ENCODE data around the gene SPTLC2.

SPTLC2 gene

DNA sequence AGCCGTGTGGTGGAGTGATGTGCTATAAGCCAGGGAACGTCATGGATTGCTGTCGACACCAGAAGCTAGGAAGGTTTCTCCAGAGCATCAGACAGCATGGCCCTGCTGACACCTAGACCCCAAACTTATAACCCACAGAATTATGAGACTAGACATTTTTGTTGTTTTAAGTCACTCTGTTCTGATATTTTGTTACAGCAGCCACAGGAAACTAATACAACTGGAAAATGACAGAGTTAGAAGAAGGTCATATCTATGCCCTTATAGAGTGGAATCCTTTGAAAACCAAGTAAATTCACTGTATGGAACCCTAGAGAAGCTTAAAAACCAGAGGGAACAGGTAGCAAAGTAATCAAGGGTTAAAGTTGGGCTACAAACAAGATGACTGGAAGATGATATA, 42.5 kb downstream of the SPTLC2 start:
- Histone ChIP-seq H3K27me3 (replicated peaks in 2 of 5; ENCODE audit: control insufficient read depth in 4 of 5, insufficient read depth in 5 of 5, low read length in 4 of 5) (no peaks in the 10 kb centered on the region), H3K27ac (ENCODE audit: insufficient read depth in 1 of 2, low read depth in 1 of 2, low read length in 2 of 2, poor library complexity in 1 of 2, severe bottlenecking in 2 of 2) (no peak overlapping the region), H3K36me3 (ENCODE audit: control insufficient read depth in 4 of 4, insufficient read depth in 4 of 4, low read length in 3 of 4) (peaks cover 35 to 58% (median 46%) of the 10 kb centered on the region in 4 experiments), H3K4me1 (ENCODE audit: control extremely low read depth in 1 of 4, control insufficient read depth in 4 of 4, insufficient read depth in 4 of 4, low read length in 3 of 4) (peaks cover 0 to 3% (median 0%) of the 10 kb centered on the region in 4 experiments), H3K9me3 (ENCODE audit: control extremely low read depth in 1 of 5, control insufficient read depth in 4 of 5, insufficient read depth in 2 of 5, low read depth in 1 of 5, low read length in 4 of 5) (no peaks in the 10 kb centered on the region), H3K4me3 (ENCODE audit: control insufficient read depth in 1 of 7, extremely low read depth in 1 of 7, insufficient read depth in 4 of 7, low read depth in 2 of 7, low read length in 6 of 7) (no peak overlapping the region)
- POLR2A ChIA-PET: no interaction called here
- 100% methylated on average over 1 of the region's 3 CpGs for WGBS (ENCODE audit: insufficient coverage)
- DNase-seq: no peak
- CTCF ChIA-PET: interaction anchor here (1.3 kb wide), 1 partner anchor 38 kb away, joined by 4 read pairs; no protein-coding TSS in a partner anchor

DNA sequence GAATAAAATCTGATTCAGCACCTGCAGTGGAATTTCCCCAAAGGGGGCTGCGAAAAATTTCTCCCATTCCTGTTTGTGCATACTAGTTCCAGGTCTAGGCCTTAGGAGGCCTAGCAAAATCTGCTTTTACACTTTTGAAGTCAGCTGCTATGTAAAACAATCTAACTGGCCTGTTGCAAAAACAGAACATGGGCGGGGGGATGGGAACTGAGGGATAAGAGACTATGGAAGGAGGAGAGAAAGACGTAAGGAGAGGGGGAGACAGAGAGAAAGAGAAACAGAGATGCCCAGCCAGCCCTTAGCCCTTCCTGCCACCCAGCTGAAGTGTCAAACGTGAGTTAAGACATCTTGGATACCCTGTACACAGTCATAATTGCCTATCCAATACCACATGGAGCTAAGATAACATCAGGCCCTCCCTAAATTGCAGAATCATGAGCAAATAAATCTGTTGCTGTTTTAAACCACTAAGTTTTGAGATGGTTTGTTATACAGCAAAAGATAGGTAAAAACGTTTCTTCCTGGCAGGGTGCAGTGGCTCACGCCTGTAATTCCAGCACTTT, 45.6 kb downstream of the SPTLC2 start:
- Histone ChIP-seq H3K36me3 (ENCODE audit: control insufficient read depth in 4 of 4, insufficient read depth in 4 of 4, low read length in 3 of 4) (peaks cover 18 to 54% (median 39%) of the 10 kb centered on the region in 4 experiments), H3K4me3 (ENCODE audit: control insufficient read depth in 1 of 7, extremely low read depth in 1 of 7, insufficient read depth in 4 of 7, low read depth in 2 of 7, low read length in 6 of 7) (no peak overlapping the region), H3K27ac (ENCODE audit: insufficient read depth in 1 of 2, low read depth in 1 of 2, low read length in 2 of 2, poor library complexity in 1 of 2, severe bottlenecking in 2 of 2) (peak overlapping the region in 1 of 2 experiments; percentile 47), H3K9me3 (ENCODE audit: control extremely low read depth in 1 of 5, control insufficient read depth in 4 of 5, insufficient read depth in 2 of 5, low read depth in 1 of 5, low read length in 4 of 5) (no peaks in the 10 kb centered on the region), H3K4me1 (ENCODE audit: control extremely low read depth in 1 of 4, control insufficient read depth in 4 of 4, insufficient read depth in 4 of 4, low read length in 3 of 4) (peaks cover 0 to 3% (median 1%) of the 10 kb centered on the region in 4 experiments), H3K27me3 (replicated peaks in 2 of 5; ENCODE audit: control insufficient read depth in 4 of 5, insufficient read depth in 5 of 5, low read length in 4 of 5) (no peaks in the 10 kb centered on the region)
- 71% methylated on average over 4 of the region's 6 CpGs for WGBS (ENCODE audit: insufficient coverage)
- ChIA-PET POLR2A (interaction anchor here (0.6 kb wide), 1 partner anchor 222 kb away, joined by 5 read pairs; no protein-coding TSS in a partner anchor), CTCF (interaction anchor here (1.7 kb wide), 1 partner anchor 47 kb away, joined by 4 read pairs; no protein-coding TSS in a partner anchor)
- DNase-seq: peak in 2 of 3 donors; percentile 39 to 50

DNA sequence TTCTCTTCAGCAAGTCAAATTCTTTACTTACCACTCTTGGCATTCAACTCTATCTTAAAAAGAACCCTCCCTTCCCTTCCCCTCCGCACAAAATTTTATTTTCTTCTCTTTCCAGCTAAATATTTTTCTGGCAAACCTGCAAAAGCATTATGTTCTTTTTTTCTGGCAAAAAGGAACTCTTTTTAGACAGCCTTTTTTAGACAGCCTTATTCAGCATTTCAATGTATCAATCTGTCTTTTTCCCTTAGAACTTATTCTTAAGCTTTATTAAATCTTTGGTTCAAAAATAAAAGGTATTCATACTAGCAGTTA, 50.5 kb downstream of the SPTLC2 start:
- peaks cover 0 to 3% (median 1%) of the 10 kb centered on the region in 4 experiments for H3K4me1 ChIP-seq (ENCODE audit: control extremely low read depth in 1 of 4, control insufficient read depth in 4 of 4, insufficient read depth in 4 of 4, low read length in 3 of 4)
- peaks cover 18 to 62% (median 37%) of the 10 kb centered on the region in 4 experiments for H3K36me3 ChIP-seq (ENCODE audit: control insufficient read depth in 4 of 4, insufficient read depth in 4 of 4, low read length in 3 of 4)
- DNase-seq: no peak
- no peak overlapping the region for H3K4me3 ChIP-seq (ENCODE audit: control insufficient read depth in 1 of 7, extremely low read depth in 1 of 7, insufficient read depth in 4 of 7, low read depth in 2 of 7, low read length in 6 of 7)
- H3K27ac ChIP-seq (ENCODE audit: insufficient read depth in 1 of 2, low read depth in 1 of 2, low read length in 2 of 2, poor library complexity in 1 of 2, severe bottlenecking in 2 of 2): no peak overlapping the region
- CTCF ChIA-PET: interaction anchor here (0.9 to 1.7 kb wide), 3 partner anchors 9 to 46 kb away, joined by 3 to 7 read pairs (median 4); no protein-coding TSS in a partner anchor
- no peaks in the 10 kb centered on the region for H3K9me3 ChIP-seq (ENCODE audit: control extremely low read depth in 1 of 5, control insufficient read depth in 4 of 5, insufficient read depth in 2 of 5, low read depth in 1 of 5, low read length in 4 of 5)
- H3K27me3 ChIP-seq (replicated peaks in 2 of 5; ENCODE audit: control insufficient read depth in 4 of 5, insufficient read depth in 5 of 5, low read length in 4 of 5): no peaks in the 10 kb centered on the region
- POLR2A ChIA-PET: interaction anchor here (1.0 kb wide), 1 partner anchor 254 kb away, joined by 5 read pairs; no protein-coding TSS in a partner anchor
- 93% methylated on average over 1 of the region's 1 CpG for WGBS (ENCODE audit: insufficient coverage)

DNA sequence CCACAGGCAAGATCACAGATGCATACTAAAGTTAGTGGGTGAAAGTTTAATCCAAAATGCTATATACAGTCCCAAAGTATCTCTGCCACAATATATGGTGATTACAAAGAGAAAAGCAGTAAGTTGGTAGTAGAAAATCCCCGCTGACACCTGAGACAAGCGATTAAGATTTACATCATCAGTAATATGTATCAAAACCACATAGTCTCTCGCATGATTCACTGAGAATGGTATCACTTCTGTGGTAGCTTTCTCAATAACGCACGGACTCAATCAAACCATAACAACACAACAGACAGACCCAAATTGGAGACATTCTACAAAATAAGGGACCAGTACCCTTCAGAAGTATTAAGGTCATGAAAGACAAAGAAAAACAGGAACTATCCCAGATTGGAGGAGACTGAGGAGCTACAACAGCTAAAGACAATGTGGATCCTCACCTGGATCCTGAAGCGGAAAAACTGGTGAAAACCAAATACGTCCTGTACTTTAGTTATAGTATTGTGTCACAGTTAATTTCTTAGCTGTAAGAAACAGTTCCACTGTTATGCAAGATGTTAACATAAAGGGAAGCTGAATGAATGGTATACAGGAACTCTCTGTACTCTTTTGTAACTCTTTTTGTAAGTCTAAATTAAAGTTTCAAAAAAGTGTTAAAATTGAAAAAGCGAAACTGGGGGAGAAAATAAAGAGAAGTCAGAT, 51.0 kb downstream of the SPTLC2 start:
- CTCF ChIA-PET: interaction anchor here (0.9 to 1.7 kb wide), 4 partner anchors 8 to 46 kb away, joined by 3 to 7 read pairs (median 4); no protein-coding TSS in a partner anchor
- Histone ChIP-seq H3K4me3 (ENCODE audit: control insufficient read depth in 1 of 7, extremely low read depth in 1 of 7, insufficient read depth in 4 of 7, low read depth in 2 of 7, low read length in 6 of 7) (no peak overlapping the region), H3K9me3 (ENCODE audit: control extremely low read depth in 1 of 5, control insufficient read depth in 4 of 5, insufficient read depth in 2 of 5, low read depth in 1 of 5, low read length in 4 of 5) (no peaks in the 10 kb centered on the region), H3K4me1 (ENCODE audit: control extremely low read depth in 1 of 4, control insufficient read depth in 4 of 4, insufficient read depth in 4 of 4, low read length in 3 of 4) (peaks cover 0 to 2% (median 0%) of the 10 kb centered on the region in 4 experiments), H3K36me3 (ENCODE audit: control insufficient read depth in 4 of 4, insufficient read depth in 4 of 4, low read length in 3 of 4) (peaks cover 18 to 67% (median 39%) of the 10 kb centered on the region in 4 experiments), H3K27me3 (replicated peaks in 2 of 5; ENCODE audit: control insufficient read depth in 4 of 5, insufficient read depth in 5 of 5, low read length in 4 of 5) (no peaks in the 10 kb centered on the region), H3K27ac (ENCODE audit: insufficient read depth in 1 of 2, low read depth in 1 of 2, low read length in 2 of 2, poor library complexity in 1 of 2, severe bottlenecking in 2 of 2) (no peak overlapping the region)
- DNase-seq: peak in 1 of 3 donors; percentile 43
- WGBS (ENCODE audit: insufficient coverage): 92% methylated on average over 2 of the region's 8 CpGs
- POLR2A ChIA-PET: interaction anchor here (1.0 kb wide), 1 partner anchor 254 kb away, joined by 5 read pairs; no protein-coding TSS in a partner anchor

GRCh38 chr14:77562681-77563080, 53.8 kb downstream of the SPTLC2 start:
- ChIA-PET CTCF (interaction anchor here (1.5 kb wide), 1 partner anchor 10 kb away, joined by 4 read pairs; no protein-coding TSS in a partner anchor), POLR2A (no interaction called here)
- Histone ChIP-seq H3K9me3 (ENCODE audit: control extremely low read depth in 1 of 5, control insufficient read depth in 4 of 5, insufficient read depth in 2 of 5, low read depth in 1 of 5, low read length in 4 of 5) (no peaks in the 10 kb centered on the region), H3K27ac (ENCODE audit: insufficient read depth in 1 of 2, low read depth in 1 of 2, low read length in 2 of 2, poor library complexity in 1 of 2, severe bottlenecking in 2 of 2) (peak overlapping the region in 1 of 2 experiments; percentile 16), H3K27me3 (replicated peaks in 2 of 5; ENCODE audit: control insufficient read depth in 4 of 5, insufficient read depth in 5 of 5, low read length in 4 of 5) (no peaks in the 10 kb centered on the region), H3K36me3 (ENCODE audit: control insufficient read depth in 4 of 4, insufficient read depth in 4 of 4, low read length in 3 of 4) (peaks cover 14 to 74% (median 39%) of the 10 kb centered on the region in 4 experiments), H3K4me1 (ENCODE audit: control extremely low read depth in 1 of 4, control insufficient read depth in 4 of 4, insufficient read depth in 4 of 4, low read length in 3 of 4) (peaks cover 0 to 2% (median 0%) of the 10 kb centered on the region in 4 experiments), H3K4me3 (ENCODE audit: control insufficient read depth in 1 of 7, extremely low read depth in 1 of 7, insufficient read depth in 4 of 7, low read depth in 2 of 7, low read length in 6 of 7) (no peak overlapping the region)
- no peak for DNase-seq
- WGBS (ENCODE audit: insufficient coverage): no CpG with 5 or more reads among the region's 4 CpGs

DNA sequence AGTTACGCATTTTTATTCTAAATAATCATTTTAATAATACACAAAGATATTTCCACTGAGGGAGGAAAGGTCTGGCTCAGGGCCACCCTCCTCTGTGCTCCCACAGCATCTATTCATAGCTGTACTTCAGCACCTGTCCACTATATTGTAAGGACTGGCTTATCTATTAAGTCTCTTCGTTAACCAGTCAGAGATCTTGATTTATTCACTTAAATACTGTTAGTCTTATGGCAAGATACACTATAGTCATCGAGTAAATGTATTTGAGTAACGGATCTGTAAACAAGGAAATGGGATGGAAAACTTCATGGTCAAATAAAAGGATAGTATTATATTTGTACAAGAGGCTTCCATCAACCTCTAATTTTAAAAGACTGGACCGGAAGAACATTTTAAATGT, 54.6 kb downstream of the SPTLC2 start:
- no CpG with 5 or more reads among the region's 5 CpGs for WGBS (ENCODE audit: insufficient coverage)
- Histone ChIP-seq H3K9me3 (ENCODE audit: control extremely low read depth in 1 of 5, control insufficient read depth in 4 of 5, insufficient read depth in 2 of 5, low read depth in 1 of 5, low read length in 4 of 5) (no peaks in the 10 kb centered on the region), H3K27me3 (replicated peaks in 2 of 5; ENCODE audit: control insufficient read depth in 4 of 5, insufficient read depth in 5 of 5, low read length in 4 of 5) (no peaks in the 10 kb centered on the region), H3K36me3 (ENCODE audit: control insufficient read depth in 4 of 4, insufficient read depth in 4 of 4, low read length in 3 of 4) (peaks cover 17 to 76% (median 41%) of the 10 kb centered on the region in 4 experiments), H3K27ac (ENCODE audit: insufficient read depth in 1 of 2, low read depth in 1 of 2, low read length in 2 of 2, poor library complexity in 1 of 2, severe bottlenecking in 2 of 2) (no peak overlapping the region), H3K4me1 (ENCODE audit: control extremely low read depth in 1 of 4, control insufficient read depth in 4 of 4, insufficient read depth in 4 of 4, low read length in 3 of 4) (peaks cover 0 to 2% (median 0%) of the 10 kb centered on the region in 4 experiments), H3K4me3 (ENCODE audit: control insufficient read depth in 1 of 7, extremely low read depth in 1 of 7, insufficient read depth in 4 of 7, low read depth in 2 of 7, low read length in 6 of 7) (no peak overlapping the region)
- ChIA-PET CTCF (interaction anchor here (1.2 to 1.5 kb wide), 2 partner anchors 9 to 11 kb away, joined by 3 to 4 read pairs; no protein-coding TSS in a partner anchor), POLR2A (no interaction called here)
- DNase-seq: no peak

Data from common myeloid progenitor, CD34-positive (primary cell).